ENCODE measurements around the gene DPP6.

DPP6 gene

DNA sequence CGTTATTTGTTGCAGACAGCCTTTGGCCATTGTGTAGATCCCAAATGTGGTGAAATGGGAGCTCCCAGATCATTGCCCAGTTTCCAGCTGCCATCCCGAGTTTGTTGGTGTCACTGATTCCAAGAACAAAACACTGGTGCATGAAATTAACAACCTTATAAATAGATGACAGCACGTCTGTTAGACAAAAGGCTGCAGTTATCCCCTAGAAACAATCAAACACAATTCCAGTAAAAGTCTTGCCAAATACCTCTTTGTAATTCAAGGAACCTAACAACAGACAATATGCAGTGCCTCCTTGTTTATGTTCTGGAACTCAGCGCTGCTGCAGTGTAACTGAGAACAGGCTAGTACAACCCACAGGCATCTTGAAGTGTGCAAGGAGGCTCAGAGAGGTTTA is 546.2 kb downstream of the DPP6 start:
- DNase-seq (ENCODE audit: low read depth), result no peak

DNA sequence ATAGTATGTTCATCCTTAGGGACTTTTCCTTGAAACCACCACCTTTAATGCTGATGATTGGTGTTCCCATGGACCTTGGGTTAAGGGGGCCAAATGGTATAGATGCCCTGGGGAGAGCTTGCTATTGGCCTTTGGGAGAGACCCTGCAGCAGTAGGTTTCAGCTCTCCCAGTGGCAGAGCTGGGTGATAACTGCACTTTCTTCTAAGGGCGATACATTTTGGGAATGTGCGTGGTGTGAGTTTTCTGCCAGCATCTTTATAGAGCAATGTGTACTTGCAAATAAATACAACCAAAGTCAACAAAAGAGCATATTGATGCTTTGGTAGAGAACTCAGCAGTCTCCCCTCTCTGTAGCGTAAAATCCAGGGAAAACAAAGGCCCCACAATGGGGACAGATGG is 546.7 kb downstream of the DPP6 start:
- no peak for DNase-seq (ENCODE audit: low read depth)

DNA sequence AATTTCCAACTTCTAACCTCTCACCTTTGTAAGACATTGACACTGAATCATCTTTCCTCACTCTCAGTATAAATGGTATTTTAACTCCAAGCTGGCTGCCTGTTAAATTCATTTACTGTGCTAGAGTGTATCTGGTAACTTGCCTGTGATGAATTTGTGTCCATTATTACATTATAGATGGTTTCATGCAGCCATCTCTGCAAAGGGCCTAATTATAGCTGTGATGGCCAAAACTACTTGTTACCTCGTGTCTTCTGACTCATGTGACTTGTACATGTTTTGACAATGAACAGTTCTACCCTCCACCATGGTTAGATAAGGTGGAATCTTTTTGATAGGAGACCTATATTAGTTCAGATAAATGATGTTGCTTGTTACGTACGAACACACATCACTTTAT is 558.7 kb downstream of the DPP6 start:
- DNase-seq (ENCODE audit: low read depth), result no peak

DNA sequence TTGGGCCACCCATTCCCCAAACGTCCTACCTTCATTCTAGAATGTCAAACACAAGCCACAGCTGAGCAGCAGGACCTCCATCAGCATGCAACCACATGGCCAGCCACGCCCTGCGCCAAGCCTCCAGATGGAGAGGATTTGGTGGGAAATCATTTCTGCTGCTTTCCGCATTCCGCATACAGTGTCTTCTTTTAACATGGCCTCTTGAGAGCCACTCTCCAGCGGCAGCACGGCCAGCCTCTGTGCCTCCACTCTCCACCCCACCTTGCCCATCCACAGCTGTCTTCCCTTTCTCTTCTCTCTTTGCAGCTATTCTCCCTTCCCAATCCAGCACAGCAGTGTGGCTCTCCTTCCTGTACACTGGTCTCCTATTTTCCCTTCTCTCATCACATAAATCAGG is 561.6 kb downstream of the DPP6 start:
- no peak for DNase-seq (ENCODE audit: low read depth)

DNA sequence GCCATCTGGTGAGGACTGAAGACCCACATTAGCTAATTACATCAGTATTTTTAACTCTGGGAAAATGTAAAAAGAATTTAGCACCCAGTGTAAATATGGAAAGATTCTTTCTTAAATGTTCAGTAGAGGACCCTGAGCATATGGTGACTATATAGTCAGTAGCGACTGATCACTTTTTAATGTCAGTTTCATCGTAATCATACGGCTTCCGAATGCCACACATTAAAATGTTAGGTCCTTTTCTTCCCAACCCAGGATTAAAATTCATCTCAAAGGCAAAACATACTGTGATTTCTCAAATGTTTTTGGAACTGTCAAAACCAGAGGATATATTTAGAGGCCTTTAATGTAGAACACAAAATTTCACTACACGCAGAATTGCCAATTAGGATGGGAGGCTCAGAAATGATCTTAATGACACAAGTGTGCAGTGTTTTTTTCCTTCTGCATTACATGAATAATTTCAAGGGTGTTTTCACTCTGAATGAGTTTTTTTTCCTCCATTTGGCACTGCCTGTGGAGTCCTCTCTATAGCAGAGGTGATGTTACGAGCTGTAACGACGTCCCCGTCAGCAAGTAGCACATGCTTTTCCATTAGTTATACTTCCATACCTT is 568.0 kb downstream of the DPP6 start:
- no peak for DNase-seq (ENCODE audit: low read depth)

DNA sequence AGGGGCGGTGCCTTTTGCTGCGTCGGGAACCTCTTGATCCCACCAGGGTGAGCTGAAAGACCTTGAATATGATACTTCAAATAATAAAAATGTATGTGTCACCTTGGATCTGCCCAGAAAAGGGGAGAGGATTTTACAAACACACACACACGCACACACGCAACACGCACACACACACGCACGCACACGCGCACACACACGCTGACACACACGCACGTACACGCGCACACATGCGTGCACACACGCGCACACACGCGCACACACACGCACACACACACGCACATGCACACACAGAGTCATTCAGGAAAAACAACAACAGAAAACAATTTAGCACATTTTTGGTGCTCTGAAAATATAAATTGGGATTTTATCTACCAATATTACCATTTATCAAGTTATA is 571.2 kb downstream of the DPP6 start:
- DNase-seq (ENCODE audit: low read depth), result no peak

DNA sequence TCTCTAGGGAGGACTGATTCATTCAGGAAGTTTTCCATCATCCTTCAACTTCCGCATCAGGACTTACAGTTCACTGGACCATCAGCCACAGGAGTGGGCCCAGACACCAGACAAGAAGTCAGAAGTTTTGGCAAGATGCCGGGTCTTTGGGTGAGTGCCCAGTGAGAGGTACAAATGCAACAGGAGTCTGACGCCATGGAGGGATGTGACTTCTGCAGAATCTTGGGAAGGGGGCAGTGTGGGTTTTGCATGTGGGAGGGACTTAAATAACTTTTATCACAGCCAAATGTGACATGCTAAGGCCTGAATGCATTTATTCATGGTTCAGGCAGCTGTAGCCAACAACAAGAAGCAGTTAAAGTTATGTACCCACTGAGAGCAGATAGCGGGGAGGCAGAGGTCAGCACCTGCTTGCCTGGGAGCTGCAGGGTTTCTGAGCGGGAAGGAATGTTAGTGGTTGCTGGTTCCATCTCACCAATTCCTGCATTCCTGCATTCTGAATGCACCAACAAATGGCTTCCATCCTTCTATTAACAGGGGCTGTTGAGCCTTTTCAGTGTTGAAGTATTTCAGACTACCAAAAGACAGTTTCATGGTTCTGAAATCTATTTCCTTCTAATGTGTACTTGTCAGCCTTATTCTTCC is 575.6 kb downstream of the DPP6 start:
- DNase-seq (ENCODE audit: low read depth), result no peak

DNA sequence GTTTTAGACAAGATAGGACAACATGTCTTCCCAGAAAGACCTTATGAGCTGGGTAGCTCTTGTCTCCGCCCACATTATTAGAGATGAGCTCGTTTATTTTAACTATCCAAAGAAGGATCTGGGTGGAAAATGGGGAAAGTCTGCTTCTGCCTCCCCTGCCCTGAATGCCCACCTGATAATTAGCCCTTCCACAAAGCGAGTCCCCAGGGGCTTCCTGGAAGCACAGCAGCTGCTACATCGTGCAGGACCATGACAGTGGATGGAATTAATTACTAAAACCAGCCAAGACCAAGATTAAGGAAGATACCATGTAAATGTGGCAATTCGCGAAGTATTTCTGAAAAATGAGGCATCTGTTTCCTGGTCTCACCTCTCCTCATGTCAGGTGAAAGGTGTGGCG is 576.4 kb downstream of the DPP6 start:
- DNase-seq (ENCODE audit: low read depth), result no peak

DNA sequence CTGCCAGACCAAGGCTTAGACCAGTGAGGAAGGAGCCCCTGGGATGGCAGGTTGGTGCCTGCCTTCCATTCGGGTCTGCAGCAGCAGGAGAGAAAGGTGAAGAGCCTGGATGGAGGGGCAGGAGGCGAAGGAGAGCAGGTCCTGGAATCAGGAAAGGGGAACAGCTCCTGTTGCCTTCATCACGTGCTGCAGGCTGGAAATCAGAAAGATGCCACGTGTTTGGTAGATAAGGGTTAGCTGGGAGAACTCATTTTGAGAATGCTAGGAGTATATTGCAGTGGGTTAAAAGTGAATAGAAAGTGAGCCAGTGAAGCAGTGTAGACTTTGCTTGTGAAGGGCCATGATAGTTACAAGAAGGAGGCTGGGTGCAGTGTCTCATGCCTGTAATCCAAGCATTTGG is 579.0 kb downstream of the DPP6 start:
- DNase-seq (ENCODE audit: low read depth), result no peak

DNA sequence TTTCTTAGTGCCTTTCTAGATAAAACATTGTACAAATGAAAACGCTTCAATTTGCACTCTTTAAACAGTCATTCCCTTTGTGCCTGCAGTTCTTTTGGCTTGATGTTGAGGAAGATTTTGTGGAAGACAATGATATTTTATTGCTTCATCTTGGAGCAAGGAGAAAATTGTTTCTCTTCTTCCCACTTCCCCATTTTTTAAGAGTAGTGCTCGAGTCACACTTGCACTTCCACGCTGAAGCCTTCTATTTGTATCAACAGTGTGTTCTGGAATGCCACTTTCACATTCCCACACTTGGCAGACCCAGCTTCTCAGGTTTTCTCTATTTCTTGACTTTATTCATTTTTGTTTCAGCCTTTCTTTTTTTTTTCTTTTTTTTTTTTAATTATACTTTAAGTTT is 581.4 kb downstream of the DPP6 start:
- DNase-seq (ENCODE audit: low read depth), result no peak

DNA sequence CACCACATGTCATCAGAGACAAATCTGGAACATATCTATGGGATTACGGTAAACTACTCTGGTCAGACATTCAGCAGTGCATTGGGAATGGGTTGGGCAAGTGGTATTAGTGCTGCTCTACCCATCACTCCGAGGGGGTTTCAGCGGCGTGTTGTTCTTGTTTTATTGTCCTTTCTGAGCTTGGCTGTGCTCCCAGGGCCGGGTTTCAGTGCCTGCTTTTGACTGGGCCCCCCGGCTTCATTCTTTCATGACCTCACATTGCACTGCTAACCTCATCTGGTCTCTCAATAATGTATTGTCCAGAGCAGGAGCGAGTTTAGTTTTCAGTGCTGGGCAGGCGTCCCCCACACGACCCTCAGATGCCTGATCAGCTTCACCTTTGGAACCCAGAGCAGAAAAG is 586.1 kb downstream of the DPP6 start:
- no peak for DNase-seq (ENCODE audit: low read depth)

DNA sequence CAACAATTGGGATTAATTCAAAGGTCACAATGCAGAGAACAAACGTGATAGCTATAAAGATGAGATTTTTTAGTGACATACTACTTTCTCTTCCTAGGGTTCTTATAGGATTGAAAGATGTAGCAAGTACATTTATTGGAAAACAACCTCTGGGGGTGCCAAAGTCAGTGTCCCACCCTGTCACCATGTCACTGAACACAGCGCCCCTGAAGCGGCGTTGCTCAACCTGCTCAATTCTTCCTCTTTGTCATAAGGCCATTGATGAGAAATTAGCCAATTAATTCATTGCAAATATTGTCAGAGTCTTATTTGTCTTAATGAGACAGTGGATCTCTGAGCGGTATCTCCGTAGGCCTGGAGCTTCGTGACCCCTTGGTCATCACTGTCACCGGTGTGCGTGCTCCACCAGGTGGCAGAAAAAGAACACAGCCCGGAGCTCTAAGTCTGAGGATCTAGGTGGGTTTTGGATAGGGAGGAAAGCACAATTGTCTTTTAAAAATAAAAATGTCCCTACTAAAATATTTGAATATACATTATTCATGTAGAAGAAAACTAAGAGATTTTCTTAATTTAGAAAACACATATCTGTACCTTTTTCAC is 588.2 kb downstream of the DPP6 start:
- no peak for DNase-seq (ENCODE audit: low read depth)

DNA sequence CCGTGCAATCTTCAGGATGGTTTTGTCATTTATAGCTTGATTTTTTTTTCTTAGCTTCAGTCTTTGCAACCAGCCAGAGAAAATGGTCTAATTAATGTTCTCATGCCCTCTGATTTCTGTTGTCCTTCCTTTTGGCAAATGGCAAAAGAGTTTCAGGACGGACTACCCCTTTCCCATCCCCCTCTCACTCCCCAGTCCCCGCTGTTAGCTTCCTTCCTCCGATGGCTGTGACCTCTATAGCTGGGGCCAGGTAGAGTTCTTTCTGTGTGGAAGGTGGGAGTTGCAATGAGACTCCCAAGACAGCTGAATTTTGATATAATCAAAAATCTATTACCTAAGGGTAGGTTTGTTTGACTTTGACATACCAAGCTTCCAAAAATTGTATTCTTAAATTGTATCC is 588.7 kb downstream of the DPP6 start:
- DNase-seq (ENCODE audit: low read depth), result no peak

DNA sequence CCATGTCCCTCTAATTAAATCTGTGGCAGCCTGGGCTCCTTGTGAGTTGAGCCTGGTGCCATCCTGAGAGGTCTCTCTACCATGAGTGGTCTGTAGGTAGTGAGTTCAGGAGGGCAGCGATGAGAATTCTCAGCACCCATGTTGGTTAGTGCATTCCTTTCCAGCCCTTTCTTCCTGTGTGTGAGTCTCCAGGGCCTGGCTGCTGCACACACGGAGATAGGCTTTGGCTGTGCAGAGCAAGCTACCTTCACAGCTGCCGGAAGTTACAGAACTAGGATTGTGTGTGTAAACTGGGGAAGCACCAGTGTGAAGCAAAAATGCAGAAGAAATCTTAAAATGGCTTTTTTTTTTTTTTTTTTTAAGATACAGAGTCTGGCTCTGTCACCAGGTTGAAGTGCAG is 592.2 kb downstream of the DPP6 start:
- DNase-seq (ENCODE audit: low read depth), result no peak

DNA sequence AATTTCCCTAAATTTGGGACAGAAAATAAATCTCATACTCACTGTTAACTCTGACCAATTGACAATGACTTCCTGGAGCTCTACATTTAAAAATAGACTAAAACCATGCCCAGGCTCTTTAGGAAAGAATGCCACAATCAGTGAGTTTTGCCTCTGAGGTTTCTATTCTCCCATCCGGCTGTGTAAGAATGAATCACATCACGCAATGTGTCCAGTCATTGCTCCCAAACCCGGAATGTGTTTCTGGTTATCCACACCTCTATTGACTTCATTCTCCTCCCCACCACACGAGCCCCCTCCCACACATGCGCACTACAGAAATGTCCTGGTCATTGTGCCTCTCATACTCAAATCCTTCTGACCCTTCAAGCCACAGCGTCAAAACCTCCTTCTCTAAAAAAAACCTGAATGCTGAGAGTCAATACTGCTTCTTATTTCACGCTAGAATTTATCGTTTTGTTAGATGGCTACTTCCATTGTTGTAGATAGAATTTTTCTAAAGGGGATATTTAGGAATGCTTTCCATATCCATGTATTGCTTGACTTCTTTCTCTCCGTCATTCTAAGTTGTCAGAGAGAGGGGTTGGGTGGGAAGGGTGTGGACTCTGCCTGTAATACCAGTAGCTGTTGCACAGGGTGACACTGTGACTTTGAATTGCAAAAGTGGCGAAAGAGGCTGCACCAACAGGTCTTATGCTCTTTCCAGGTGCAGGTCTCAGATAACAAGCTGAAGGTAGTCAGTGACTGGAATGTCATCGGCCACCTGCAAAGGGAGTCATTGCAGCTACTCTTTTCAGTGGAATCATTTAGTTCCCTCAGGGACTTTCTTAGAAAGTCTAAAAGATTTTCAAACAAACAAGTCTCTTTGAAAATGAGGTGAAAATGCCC is 594.2 kb downstream of the DPP6 start:
- no peak for DNase-seq (ENCODE audit: low read depth)

DNA sequence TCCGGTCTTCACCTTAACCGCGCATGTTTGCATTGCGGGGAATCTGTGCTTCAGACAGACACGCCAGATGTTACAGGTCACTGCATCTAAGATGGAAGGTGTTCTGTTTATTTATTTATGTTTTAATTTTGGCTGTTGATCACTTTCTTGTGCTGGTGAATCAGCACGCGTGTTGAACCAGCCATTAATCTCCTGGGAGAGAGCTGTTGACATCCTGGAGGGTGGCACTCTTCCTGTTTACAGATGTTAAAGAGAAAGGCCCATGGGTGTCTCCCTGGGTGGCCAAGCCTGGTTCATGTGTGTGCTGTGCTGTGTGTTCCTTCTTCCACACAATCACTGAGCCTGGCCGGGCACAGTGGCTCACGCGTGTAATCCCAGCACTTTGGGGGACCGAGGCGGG is 595.4 kb downstream of the DPP6 start:
- DNase-seq (ENCODE audit: low read depth), result no peak

DNA sequence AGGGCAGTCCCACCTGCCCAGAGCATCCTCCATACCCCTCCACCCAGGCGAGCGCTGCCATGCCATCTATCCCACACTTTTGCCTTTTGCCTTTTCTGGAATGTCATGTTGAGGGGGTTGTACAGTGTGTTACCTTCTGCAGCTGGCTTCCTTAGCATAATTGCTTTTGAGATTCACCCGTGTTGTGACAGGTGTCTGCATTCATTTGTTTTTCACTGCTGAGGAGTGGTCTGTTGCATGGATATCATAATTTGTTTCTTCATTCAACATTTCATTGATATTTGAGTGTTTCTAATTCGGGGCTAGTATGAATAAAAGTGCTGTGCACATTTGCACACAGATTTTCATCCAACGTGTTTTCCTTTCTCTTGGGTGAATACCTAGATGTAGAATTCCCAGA is 596.8 kb downstream of the DPP6 start:
- no peak for DNase-seq (ENCODE audit: low read depth)

DNA sequence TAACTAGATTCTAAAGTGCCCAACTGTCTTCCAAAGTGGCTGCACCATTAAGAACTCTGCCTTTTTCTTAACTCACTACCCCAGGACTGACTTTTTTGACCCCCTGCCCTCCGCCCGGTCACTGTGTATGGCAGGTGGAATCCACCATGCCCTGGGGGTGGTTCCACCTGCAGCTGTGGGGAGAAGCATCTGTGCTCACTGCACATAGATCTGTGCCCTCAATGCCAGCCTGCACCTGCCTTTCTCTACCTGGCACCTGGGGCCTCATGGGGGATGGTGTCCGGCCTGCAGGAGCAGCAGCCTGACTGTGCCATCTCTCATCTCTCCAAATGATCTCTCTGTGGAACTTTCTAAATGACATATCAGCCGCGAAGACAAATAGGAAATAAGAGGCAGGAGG is 597.2 kb downstream of the DPP6 start:
- no peak for DNase-seq (ENCODE audit: low read depth)

DNA sequence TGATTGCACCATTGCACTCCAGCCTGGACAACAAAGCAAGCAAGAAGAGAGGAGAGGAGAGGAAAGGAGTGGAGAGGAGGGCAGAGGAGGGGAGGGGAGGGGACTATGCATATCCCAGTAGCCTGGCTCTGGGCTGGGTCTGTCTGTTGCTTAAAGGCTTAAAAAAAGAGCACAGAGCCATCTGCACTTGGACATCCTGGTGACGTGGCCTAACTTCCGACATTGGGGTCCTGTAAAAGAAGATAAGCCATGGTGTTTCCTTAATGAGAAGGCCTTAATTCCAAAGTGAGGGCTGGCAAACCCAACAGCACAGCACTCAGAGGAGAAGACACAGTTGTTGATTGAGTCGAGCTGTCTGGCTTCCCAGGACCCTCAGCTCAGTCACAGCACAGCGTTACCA is 598.1 kb downstream of the DPP6 start:
- DNase-seq (ENCODE audit: low read depth), result no peak

DNA sequence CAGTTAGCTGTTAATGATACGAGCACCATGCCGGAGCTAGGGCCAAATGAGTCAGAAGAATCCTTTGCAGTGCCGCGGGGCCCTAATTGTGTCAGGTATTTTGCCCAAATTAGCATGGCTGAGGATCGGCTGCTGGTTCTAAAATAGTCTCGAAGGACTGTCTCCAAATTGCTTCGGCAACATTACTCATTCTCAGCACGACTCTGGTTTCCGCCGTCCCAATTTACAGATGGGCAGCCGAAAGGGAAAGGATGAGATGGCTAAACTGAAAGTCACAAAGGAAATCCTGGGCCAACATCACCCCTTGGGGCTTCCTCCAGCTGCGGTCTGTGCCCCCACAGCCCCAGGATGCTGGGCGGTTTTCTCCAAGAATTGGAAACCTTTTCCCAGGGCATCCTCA is 599.3 kb downstream of the DPP6 start:
- no peak for DNase-seq (ENCODE audit: low read depth)

DNA sequence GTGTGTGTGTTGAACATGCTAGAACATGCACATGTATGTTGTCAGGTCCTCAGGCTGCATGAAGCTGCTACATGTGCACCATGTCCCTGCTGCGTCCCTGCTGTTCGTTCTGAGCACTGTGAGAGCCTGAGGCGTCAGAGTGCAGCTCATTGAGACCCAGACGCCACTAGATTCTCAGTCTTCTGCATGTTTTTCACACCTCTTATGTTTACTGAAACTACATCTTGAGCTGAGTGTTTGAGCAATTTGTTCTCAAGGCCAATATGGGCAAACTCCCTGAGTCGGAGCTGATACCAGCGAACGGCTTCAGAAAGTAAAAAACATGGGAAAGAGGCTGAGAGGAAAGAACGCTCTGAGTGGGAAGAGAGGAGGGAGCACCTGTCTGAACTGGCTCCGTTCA is 600.4 kb downstream of the DPP6 start:
- no peak for DNase-seq (ENCODE audit: low read depth)

DNA sequence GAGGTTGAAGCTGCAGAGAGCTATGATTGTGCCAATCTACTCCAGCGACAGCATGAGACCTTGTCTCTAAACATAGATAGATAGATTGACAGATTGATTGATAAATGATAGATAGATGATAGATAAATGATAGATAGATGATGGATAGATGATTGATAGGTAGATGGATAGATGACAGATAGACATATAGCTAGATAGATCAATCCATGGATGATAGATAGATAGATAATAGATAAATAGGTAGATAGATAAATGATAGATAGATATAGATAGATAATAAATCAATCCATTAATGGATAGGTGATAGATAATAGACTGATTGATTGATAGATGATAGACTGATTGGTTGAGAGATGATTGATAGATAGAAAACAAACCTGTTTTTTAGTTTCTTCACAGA is 601.1 kb downstream of the DPP6 start:
- DNase-seq (ENCODE audit: low read depth), result no peak

DNA sequence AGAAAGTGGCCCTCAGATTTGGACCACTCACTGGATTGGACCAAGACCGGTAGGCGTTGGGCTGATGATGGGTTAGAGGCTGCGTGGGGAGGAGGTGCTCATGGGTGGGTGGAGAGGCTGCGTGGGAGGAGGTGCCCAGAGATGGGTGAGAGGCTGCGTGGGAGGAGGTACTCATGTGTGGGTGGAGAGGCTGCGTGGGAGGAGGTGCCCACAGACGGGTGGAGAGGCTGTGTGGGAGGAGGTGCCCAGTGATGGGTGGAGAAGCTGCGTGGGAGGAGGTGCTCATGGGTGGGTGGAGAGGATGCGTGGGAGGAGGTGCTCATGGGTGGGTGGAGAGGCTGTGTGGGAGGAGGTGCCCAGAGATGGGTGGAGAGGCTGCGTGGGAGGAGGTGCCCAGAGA is 604.4 kb downstream of the DPP6 start:
- no peak for DNase-seq (ENCODE audit: low read depth)
